ENCODE results near the gene STPG2.

The STPG2 gene
- 0.94 to 1.1 reads per million in 2 donors for total RNA-seq

DNA sequence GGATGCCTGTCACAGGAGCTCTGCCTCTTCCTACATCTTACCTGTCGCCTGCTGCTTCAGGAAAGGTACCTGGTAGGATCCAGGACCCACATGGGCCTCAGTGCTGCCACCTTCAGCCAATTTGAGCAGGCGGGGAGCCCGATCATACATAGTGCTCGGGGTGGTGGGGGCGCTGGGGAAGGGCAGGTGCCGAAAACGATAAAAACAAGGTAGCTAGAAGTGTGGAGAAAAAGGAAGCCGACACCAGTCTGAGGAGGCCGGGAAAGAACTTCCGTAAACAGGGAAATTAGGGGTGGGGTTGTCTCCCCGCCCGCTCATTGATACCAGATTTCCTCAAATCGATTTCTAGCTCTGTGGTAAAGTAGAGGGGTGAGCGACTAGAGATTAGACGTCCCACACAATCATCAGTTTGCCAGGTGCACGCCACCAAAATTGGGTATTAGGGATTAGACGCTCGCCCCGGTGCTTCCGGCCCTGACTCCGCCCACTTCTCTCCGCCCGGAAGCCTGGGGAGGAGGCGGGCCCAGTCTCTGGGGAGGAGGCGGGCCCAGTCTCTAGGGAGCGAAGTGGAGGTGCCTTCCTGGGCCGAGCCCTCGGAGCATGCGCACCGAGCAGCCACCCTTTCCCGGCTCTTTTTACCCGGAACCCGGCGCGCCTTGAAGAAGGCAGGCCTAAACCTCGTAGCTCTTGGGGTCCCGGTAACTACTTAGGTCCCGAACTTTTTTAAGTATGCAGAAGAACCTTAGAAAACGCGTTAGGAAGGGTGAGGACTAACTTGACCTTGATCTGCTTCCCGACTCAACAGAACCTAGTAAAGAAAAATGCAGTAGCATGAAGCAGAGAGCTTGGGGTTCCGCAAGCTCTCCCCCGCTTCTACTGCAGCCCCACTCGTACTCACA lies at the start of gene STPG2:
STPG2 (minus strand) TSS at position 476 of the 899 bp plus-strand sequence.
- DNase-seq, result peak; percentile 84 to 95 (median 89)

GRCh38 chr4:98185279-98185678 lies 42.0 kb upstream of the STPG2 start:
- no peak for DNase-seq

GRCh38 chr4:98181809-98182208 lies 38.5 kb upstream of the STPG2 start:
- DNase-seq, result no peak

- no peak for DNase-seq
Measured at GRCh38 chr4:98179951-98180350, 36.7 kb upstream of the STPG2 start.

- DNase-seq, result no peak
Measured at GRCh38 chr4:98176531-98176930, 33.3 kb upstream of the STPG2 start.

GRCh38 chr4:98170035-98170434 lies 26.8 kb upstream of the STPG2 start:
- no peak for DNase-seq

DNA sequence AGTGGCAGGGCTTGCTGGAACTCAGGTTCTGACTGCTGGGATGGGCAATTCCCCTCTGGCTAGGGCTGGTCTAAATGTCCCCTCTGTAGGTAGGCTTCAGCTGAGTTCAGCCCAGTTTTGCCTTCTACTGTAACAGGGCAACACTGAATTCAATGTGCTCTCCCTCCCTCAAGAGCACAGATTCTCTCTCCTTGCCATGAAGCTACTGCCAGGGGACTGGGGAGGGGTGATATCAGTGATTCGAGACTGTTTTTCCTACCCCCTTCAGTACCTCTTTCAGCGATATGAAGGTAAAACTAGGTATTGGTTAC lies 23.4 kb upstream of the STPG2 start:
- no peak for DNase-seq

- no peak for DNase-seq
Measured at GRCh38 chr4:98166025-98166730, 22.9 kb upstream of the STPG2 start.

GRCh38 chr4:98162696-98163095 lies 19.4 kb upstream of the STPG2 start:
- no peak for DNase-seq

- no peak for DNase-seq
Measured at GRCh38 chr4:98151145-98151924, 8.1 kb upstream of the STPG2 start.

GRCh38 chr4:98150092-98150761 lies 7.0 kb upstream of the STPG2 start:
- peak in 1 of 5 experiments; percentile 6 for DNase-seq

DNA sequence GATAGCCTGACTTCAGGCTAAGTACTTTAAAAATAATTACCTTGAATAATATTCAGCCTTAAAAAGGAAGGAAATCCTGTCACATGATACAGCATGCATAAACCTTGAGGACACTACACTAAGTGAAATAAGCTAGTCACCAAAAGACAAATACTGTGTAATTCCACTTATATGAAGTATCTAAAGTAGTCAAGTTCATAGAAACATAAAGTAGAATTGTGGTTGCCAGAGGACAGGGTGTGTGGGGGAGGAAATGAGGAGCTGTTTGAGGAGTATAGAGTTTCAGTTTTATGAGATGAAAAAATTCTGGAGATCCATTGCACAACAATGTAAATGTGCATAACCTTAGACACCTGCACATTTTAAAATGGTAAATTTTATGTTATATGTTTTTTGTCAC lies 5.6 kb upstream of the STPG2 start:
- peak in 1 of 5 experiments; percentile 18 for DNase-seq

DNA sequence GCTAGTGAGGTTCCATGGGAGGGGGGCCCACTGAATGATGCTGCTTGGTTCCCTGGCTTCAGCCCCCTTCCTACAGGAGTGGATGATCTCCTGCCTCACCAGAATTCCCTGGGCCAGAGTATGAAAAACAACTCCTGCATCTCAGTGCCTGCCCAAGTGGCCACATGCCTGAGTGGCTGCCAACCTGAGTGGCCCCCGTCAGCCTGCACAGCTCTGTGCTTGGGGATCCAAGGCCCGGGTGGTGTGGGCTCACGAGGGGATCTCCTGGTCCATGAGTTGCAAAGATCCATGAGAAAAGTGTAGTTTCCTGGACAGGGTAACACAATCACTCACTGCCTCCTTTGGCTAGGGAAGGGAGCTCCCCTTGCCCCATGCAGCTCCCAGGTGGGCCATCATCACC lies 17.1 kb downstream of the STPG2 start:
- DNase-seq, result no peak

- DNase-seq, result no peak
Measured at GRCh38 chr4:98125585-98125984, 17.7 kb downstream of the STPG2 start.

DNA sequence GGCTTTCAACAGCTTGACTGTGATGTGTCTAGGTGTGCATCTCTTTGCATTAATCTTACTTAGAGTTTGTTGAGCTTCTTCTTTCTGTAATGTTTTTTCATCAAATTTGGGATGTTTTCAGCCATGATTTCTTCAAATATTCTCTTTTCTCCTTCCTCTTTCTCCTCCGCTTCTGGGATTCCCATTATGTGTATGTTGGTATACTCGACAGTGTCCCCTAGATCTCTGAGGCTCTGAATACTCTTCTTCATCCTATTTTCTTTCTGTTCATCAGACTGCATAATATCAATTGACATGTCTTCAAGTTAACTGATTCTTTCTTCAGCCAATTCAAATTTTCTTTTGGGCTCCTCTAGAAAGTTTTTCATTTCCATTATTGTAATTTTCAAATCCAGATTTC lies 25.9 kb downstream of the STPG2 start:
- no peak for DNase-seq

- DNase-seq, result peak in 1 of 5 experiments; percentile 4
Measured at GRCh38 chr4:98113012-98113411, 30.3 kb downstream of the STPG2 start.

DNA sequence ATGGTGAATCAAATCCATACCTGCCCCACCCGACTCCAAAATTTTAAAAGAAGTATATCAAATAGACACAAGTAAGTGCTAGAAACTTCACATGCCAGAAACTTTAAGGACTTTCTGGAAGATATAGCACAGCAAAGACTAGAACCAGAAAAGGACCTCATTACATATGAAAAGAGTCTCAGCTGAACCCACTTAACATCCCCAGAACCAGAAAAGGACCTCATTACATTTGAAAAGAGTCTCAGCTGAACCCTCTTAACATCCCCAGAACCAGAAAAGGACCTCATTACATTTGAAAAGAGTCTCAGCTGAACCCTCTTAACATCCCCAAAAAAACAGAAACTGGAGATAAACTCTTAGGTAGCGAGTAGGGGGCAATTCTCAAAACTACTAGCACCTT lies 32.3 kb downstream of the STPG2 start:
- no peak for DNase-seq

GRCh38 chr4:98110214-98110613 lies 33.1 kb downstream of the STPG2 start:
- no peak for DNase-seq

DNA sequence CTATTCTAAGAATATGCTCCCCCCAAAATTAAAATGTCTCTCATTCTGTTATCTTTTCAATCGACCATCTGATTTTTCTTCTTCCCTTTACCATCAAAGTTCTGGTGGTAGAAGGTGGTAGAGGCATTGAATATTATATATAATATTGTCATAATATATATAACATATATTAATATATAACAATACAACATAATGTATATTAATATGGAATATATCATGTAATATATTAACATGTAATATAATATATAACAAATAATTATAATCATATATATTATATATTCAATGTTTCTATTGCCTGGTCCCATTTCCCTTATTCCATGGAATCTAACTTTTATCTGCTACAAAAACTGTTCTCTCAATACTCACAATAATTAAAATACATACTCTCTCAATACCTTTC lies 40.6 kb downstream of the STPG2 start:
- no peak for DNase-seq

- no peak for DNase-seq
Measured at GRCh38 chr4:98101988-98102387, 41.3 kb downstream of the STPG2 start.

DNA sequence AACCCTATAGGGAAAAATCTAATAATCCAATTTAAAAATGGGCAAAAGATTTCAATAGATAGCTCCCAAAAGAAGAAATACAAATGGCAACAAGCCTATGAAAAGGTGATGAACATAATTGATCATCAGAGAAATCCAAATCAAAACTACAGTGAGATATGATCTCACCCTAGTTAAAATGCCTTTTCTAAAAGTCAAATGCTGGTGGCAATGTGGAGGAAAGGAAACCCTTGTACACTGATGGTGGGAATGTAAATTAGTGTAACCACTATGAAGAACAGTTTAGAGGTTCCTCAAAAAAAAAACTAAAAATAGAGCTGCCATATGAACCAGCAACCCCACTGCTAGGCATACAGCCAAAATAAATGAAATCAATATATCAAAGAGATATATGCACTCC lies 44.5 kb downstream of the STPG2 start:
- no peak for DNase-seq

- DNase-seq, result no peak
Measured at GRCh38 chr4:98094118-98094517, 49.2 kb downstream of the STPG2 start.

- no peak for DNase-seq
Measured at GRCh38 chr4:98093662-98094061, 49.6 kb downstream of the STPG2 start.
